HepG2 (cell line): ENCODE measurements around the gene MYRIP. TPM values are rescaled to one million over a fixed set of nuclear protein-coding genes. Genes with fewer than 3 reads are reported as not detected.
A peak's percentile ranks its signal among the peaks of the same experiment; 100 is the strongest.

ENCODE experiments used
- ATRX ChIP-seq: sonication (generic); formaldehyde crosslinking; IDR thresholded peaks from 2 replicates; pipeline ENCODE4 v1.4.0; 2020; ENCODE audit warnings: missing genetic modification reagents, borderline replicate concordance
- CBX1 ChIP-seq: IDR thresholded peaks from one replicate; pipeline ENCODE4 v1.6.1; 2016; ENCODE audit warnings: antibody characterized with exemption, low read depth
- CCAR2 ChIP-seq: fragments of 200-400 bp; formaldehyde crosslinking; optimal IDR thresholded peaks from 2 replicates; pipeline ENCODE3; 2018; ENCODE audit warnings: low read depth, mild to moderate bottlenecking, low read length, moderate library complexity
- E2F2 ChIP-seq: sonication (generic); formaldehyde crosslinking; IDR thresholded peaks from 2 replicates; pipeline ENCODE4 v1.4.0; 2020; ENCODE audit warnings: missing genetic modification reagents, borderline replicate concordance
- FOXO1 ChIP-seq: sonication (generic); formaldehyde crosslinking; IDR thresholded peaks from 2 replicates; pipeline ENCODE4 v1.4.0; 2020; ENCODE audit warnings: missing genetic modification reagents
- JDP2 ChIP-seq: sonication (generic); formaldehyde crosslinking; IDR thresholded peaks from 2 replicates; pipeline ENCODE4 v1.8.1; 2022; ENCODE audit warnings: missing genetic modification reagents, borderline replicate concordance
- MED13 ChIP-seq: sonication (generic); formaldehyde crosslinking; IDR thresholded peaks from 2 replicates; pipeline ENCODE4 v1.5.0; 2020; ENCODE audit warnings: missing genetic modification reagents
- MEIS1 ChIP-seq: sonication (generic); formaldehyde crosslinking; IDR thresholded peaks from 2 replicates; pipeline ENCODE4 v1.9.0; 2021; ENCODE audit warnings: mild to moderate bottlenecking, missing genetic modification reagents, moderate library complexity, borderline replicate concordance
- MLLT10 ChIP-seq: sonication (generic); formaldehyde crosslinking; IDR thresholded peaks from 2 replicates; pipeline ENCODE4 v1.4.0; 2020; ENCODE audit warnings: missing genetic modification reagents
- MYC ChIP-seq: sonication (generic); formaldehyde crosslinking; IDR thresholded peaks from 2 replicates; pipeline ENCODE4 v1.9.0; 2021; ENCODE audit warnings: missing genetic modification reagents, borderline replicate concordance
- NFE2 ChIP-seq: sonication (generic); formaldehyde crosslinking; IDR thresholded peaks from 2 replicates; pipeline ENCODE4 v1.4.0; 2020; ENCODE audit warnings: missing genetic modification reagents
- NFIB ChIP-seq: sonication (generic); formaldehyde crosslinking; IDR thresholded peaks from 2 replicates; pipeline ENCODE4 v1.9.0; 2021; ENCODE audit warnings: missing genetic modification reagents, mild to moderate bottlenecking, borderline replicate concordance
- PAF1 ChIP-seq: IDR thresholded peaks from 2 replicates; pipeline ENCODE4 v1.6.1; 2016; ENCODE audit warnings: missing genetic modification reagents, missing compliant biosample characterization
- RBM39 ChIP-seq: fragments of 200-400 bp; formaldehyde crosslinking; IDR thresholded peaks from one replicate; pipeline ENCODE4 v1.6.1; 2018; ENCODE audit warnings: antibody characterized with exemption, mild to moderate bottlenecking, low read depth, low read length; ENCODE audit not compliant: poor library complexity, severe bottlenecking
- SRSF1 ChIP-seq: fragments of 200-400 bp; formaldehyde crosslinking; optimal IDR thresholded peaks from 2 replicates; pipeline ENCODE3; 2017; ENCODE audit warnings: mild to moderate bottlenecking, low read depth, low read length, moderate library complexity
- ZFAT ChIP-seq: sonication (generic); formaldehyde crosslinking; conservative IDR thresholded peaks from 2 replicates; pipeline ENCODE4 v1.8.1; 2023; ENCODE audit warnings: missing genetic modification reagents, inconsistent platforms
- ZFY ChIP-seq: sonication (generic); formaldehyde crosslinking; IDR thresholded peaks from 2 replicates; pipeline ENCODE4 v1.4.0; 2020; ENCODE audit warnings: missing genetic modification reagents
- ZNF326 ChIP-seq: sonication (generic); formaldehyde crosslinking; IDR thresholded peaks from 2 replicates; pipeline ENCODE4 v1.4.0; 2020; ENCODE audit warnings: missing genetic modification reagents, borderline replicate concordance
- ZNF337 ChIP-seq: sonication (generic); formaldehyde crosslinking; IDR thresholded peaks from 2 replicates; pipeline ENCODE4 v1.5.1; 2020; ENCODE audit warnings: missing genetic modification reagents, low read depth, mild to moderate bottlenecking, borderline replicate concordance
- ZNF367 ChIP-seq: sonication (generic); formaldehyde crosslinking; IDR thresholded peaks from 2 replicates; pipeline ENCODE4 v1.4.0; 2020; ENCODE audit warnings: missing genetic modification reagents, borderline replicate concordance
- ZNF383 ChIP-seq: sonication (generic); formaldehyde crosslinking; IDR thresholded peaks from 2 replicates; pipeline ENCODE4 v1.4.0; 2020; ENCODE audit warnings: missing genetic modification reagents, mild to moderate bottlenecking, borderline replicate concordance
- ZNF550 ChIP-seq: sonication (generic); formaldehyde crosslinking; IDR thresholded peaks from 2 replicates; pipeline ENCODE4 v1.4.0; 2020; ENCODE audit warnings: mild to moderate bottlenecking, missing genetic modification reagents, borderline replicate concordance
- ZNF569 ChIP-seq: sonication (generic); formaldehyde crosslinking; IDR thresholded peaks from 2 replicates; pipeline ENCODE4 v1.5.0; 2020; ENCODE audit warnings: mild to moderate bottlenecking, missing genetic modification reagents, moderate library complexity, borderline replicate concordance
- ZNF629 ChIP-seq: sonication (generic); formaldehyde crosslinking; conservative IDR thresholded peaks from 2 replicates; pipeline ENCODE4 v1.5.0; 2020; ENCODE audit warnings: missing genetic modification reagents
- ZNF670 ChIP-seq: sonication (generic); formaldehyde crosslinking; IDR thresholded peaks from 2 replicates; pipeline ENCODE4 v1.8.0; 2022; ENCODE audit warnings: mild to moderate bottlenecking, missing genetic modification reagents, borderline replicate concordance
- ZZZ3 ChIP-seq: sonication (generic); formaldehyde crosslinking; IDR thresholded peaks from 2 replicates; pipeline ENCODE4 v1.4.0; 2020; ENCODE audit warnings: missing genetic modification reagents, mild to moderate bottlenecking, borderline replicate concordance
- polyA plus RNA-seq, 8 experiments: library from polyadenylated mRNA; depleted of rRNA in 3 of 8; stranded (reverse) in 7 of 8; unstranded in 1 of 8; fragments of >200 nt; fragmentation: Illumina TruSeq in 4 of 8; extraction: Trizol in 4 of 8; gene quantifications; 2 replicates each; pipeline versions ENCODE4 v1.2.1 to v1.2.3, GENCODE V29; 2011 to 2016; ENCODE audit warnings: low read depth in 4 of 8, missing spikeins in 1 of 8, mixed read lengths in 1 of 8; ENCODE audit not compliant: insufficient read depth in 1 of 8
- total RNA-seq, 5 experiments: library from RNA; depleted of rRNA; stranded (reverse); fragments of >200 nt; fragmentation: Illumina TruSeq; extraction: Trizol; gene quantifications; 2 replicates each; pipeline ENCODE4 v1.2.3, GENCODE V29; 2016; ENCODE audit warnings: low read depth in 1 of 5
- TF ChIP-seq, protein P1 (sequence below): sonication (generic); formaldehyde crosslinking; IDR thresholded peaks from 2 replicates; pipeline ENCODE4 v1.4.0; 2020; ENCODE audit warnings: missing genetic modification reagents
- TF ChIP-seq, protein P2 (sequence below): sonication (generic); formaldehyde crosslinking; IDR thresholded peaks from 2 replicates; pipeline ENCODE4 v1.8.0; 2022; ENCODE audit warnings: mild to moderate bottlenecking, missing genetic modification reagents, moderate library complexity
- TF ChIP-seq, protein P3 (sequence below): IDR thresholded peaks from 2 replicates; pipeline ENCODE4 v1.6.1; 2012; ENCODE audit warnings: inconsistent platforms

MYRIP gene
- total and polyA plus RNA-seq, 2 of the 13 experiments (the other 11 are each of a cell fraction or from before 2014, with no cell fraction given) = 0.64 to 0.84 TPM

DNA sequence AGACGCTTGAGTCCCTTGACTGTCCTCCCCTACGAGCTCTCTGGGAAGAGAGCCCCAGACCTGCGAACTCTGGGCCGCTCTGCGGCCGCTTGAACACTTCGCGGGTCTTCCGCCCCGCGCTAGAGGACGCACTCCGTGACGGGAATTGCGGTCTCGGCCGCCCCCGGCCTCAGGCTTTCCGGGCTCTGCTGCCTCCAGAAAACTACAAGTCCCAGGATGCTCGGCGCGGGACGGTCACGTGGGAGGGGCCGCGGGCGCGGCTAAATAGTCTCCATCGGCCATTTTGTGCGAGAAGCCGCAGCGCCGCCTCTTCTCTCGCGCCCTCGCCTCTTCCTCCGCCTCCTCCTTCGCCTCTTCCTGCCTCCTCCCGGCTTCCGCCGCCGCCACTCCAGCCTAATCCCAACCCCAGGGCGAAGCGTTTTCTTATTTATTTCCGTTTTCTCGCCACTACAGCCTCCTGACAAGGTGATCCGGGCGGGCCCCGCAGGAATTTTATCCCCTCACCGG, 500.1 kb downstream of the MYRIP start, which contains the start of gene EIF1B (continued):
- TF ChIP-seq ZNF629 (CRISPR knock-in tag) (no peak; the same call in 1 of the 2 replicates), ZFAT (no peak), CBX1 (peak; percentile 43), MED13 (CRISPR knock-in tag) (no peak), ZNF569 (no peak), ZFY (CRISPR knock-in tag) (peak; percentile 89), SRSF1 (peak; percentile 23), NFE2 (CRISPR knock-in tag) (no peak), MEIS1 (CRISPR knock-in tag) (no peak), ZZZ3 (CRISPR knock-in tag) (no peak), ATRX (CRISPR knock-in tag) (no peak), ZNF367 (CRISPR knock-in tag) (no peak), CCAR2 (no peak), PAF1 (no peak), MLLT10 (no peak), E2F2 (CRISPR knock-in tag) (no peak), ZNF337 (no peak), ZNF326 (CRISPR knock-in tag) (no peak), RBM39 (peak; percentile 98), FOXO1 (CRISPR knock-in tag) (no peak), MYC (CRISPR knock-in tag) (peak; percentile 63; the same call in 1 of the 2 replicates), ZNF550 (CRISPR knock-in tag) (no peak), JDP2 (CRISPR knock-in tag) (no peak), ZNF383 (CRISPR knock-in tag) (no peak), ZNF670 (peak; percentile 45; the same call in 1 of the 2 replicates), NFIB (no peak)
- TF ChIP-seq, protein P1, sequence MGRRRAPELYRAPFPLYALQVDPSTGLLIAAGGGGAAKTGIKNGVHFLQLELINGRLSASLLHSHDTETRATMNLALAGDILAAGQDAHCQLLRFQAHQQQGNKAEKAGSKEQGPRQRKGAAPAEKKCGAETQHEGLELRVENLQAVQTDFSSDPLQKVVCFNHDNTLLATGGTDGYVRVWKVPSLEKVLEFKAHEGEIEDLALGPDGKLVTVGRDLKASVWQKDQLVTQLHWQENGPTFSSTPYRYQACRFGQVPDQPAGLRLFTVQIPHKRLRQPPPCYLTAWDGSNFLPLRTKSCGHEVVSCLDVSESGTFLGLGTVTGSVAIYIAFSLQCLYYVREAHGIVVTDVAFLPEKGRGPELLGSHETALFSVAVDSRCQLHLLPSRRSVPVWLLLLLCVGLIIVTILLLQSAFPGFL = no peak
- TF ChIP-seq, protein P2, sequence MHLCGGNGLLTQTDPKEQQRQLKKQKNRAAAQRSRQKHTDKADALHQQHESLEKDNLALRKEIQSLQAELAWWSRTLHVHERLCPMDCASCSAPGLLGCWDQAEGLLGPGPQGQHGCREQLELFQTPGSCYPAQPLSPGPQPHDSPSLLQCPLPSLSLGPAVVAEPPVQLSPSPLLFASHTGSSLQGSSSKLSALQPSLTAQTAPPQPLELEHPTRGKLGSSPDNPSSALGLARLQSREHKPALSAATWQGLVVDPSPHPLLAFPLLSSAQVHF = no peak
- TF ChIP-seq, protein P3, sequence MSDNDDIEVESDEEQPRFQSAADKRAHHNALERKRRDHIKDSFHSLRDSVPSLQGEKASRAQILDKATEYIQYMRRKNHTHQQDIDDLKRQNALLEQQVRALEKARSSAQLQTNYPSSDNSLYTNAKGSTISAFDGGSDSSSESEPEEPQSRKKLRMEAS = peak; percentile 54; the same call in 1 of the 2 replicates
